Endodermal cell (in vitro differentiated cells): ENCODE results near the gene ADAM19. TPM values are rescaled to one million over a fixed set of nuclear protein-coding genes. Genes with fewer than 3 reads are reported as not detected.

ENCODE experiments used
- DNase-seq: peaks from one replicate; pipeline ENCODE4 v3.0.0-alpha.2; 2017
- H3K27ac ChIP-seq: 2 replicates; pipeline ENCODE4 v1.5.1; 2013; ENCODE audit warnings: mild to moderate bottlenecking, low read depth, low read length, moderate library complexity
- H3K27me3 ChIP-seq: 2 replicates; pipeline ENCODE4 v1.6.1; 2013; ENCODE audit warnings: mild to moderate bottlenecking, low read length, moderate library complexity; ENCODE audit not compliant: insufficient read depth, control insufficient read depth, poor library complexity, severe bottlenecking
- H3K36me3 ChIP-seq: 2 replicates; pipeline ENCODE4 v1.7.0; 2013; ENCODE audit warnings: mild to moderate bottlenecking, low read length, moderate library complexity; ENCODE audit not compliant: control insufficient read depth, insufficient read depth
- H3K4me1 ChIP-seq: one replicate; pipeline ENCODE4 v1.7.0; 2013; ENCODE audit warnings: low read length; ENCODE audit not compliant: control insufficient read depth, insufficient read depth
- H3K4me3 ChIP-seq: 2 replicates; pipeline ENCODE4 v1.5.1; 2013; ENCODE audit warnings: mild to moderate bottlenecking, low read length, moderate library complexity
- H3K9ac ChIP-seq: 2 replicates; pipeline ENCODE4 v1.6.1; 2013; ENCODE audit warnings: mild to moderate bottlenecking, low read length, moderate library complexity; ENCODE audit not compliant: poor library complexity, severe bottlenecking; ENCODE audit errors: extremely low read depth
- H3K9me3 ChIP-seq: 2 replicates; pipeline ENCODE4 v1.6.1; 2013; ENCODE audit warnings: mild to moderate bottlenecking, low read length, moderate library complexity; ENCODE audit not compliant: control insufficient read depth
- H3K27ac Mint-ChIP-seq: 2 replicates; pipeline ENCODE4 v1.8.0; 2020; ENCODE audit warnings: mixed read lengths
- H3K27me3 Mint-ChIP-seq: 2 replicates; pipeline ENCODE4 v1.8.0; 2021; ENCODE audit warnings: mild to moderate bottlenecking, mixed read lengths; ENCODE audit not compliant: insufficient read depth
- H3K36me3 Mint-ChIP-seq: 2 replicates; pipeline ENCODE4 v1.8.0; 2020; ENCODE audit warnings: low read depth, mixed read lengths
- H3K4me1 Mint-ChIP-seq: 2 replicates; pipeline ENCODE4 v1.8.0; 2020; ENCODE audit warnings: mixed read lengths
- H3K4me3 Mint-ChIP-seq: 2 replicates; pipeline ENCODE4 v1.8.0; 2020; ENCODE audit warnings: mild to moderate bottlenecking, moderate library complexity, mixed read lengths
- H3K9me3 Mint-ChIP-seq: 2 replicates; pipeline ENCODE4 v1.8.0; 2020; ENCODE audit warnings: mild to moderate bottlenecking, mixed read lengths
- WGBS, 2 experiments: methylation state at CpG; one replicate each; pipeline versions ENCODE4 v1.1.5 to v1.1.7; 2013; ENCODE audit warnings: missing lambda C conversion rate in 2 of 2, mixed read lengths in 1 of 2; ENCODE audit not compliant: insufficient coverage in 1 of 2, insufficient read length in 1 of 2; 5-methylcytosine and 5-hydroxymethylcytosine counted together
- total RNA-seq, 2 donors: library from RNA; stranded (reverse); fragmentation: NEBNext Ultra II Directional in 1 of 2; extraction: Animal tissue kit (Norgen Biotek cat#: 25700) in 1 of 2; gene quantifications; 2 replicates in 1 of 2; 3 replicates in 1 of 2; pipeline ENCODE4 v1.2.1, GENCODE V29; 2021
- TF ChIP-seq, protein P1 (sequence below): fragments of 200-600 bp; sonication (generic); conservative IDR thresholded peaks from 2 replicates; pipeline ENCODE4 v1.5.0; 2021; ENCODE audit warnings: antibody characterized with exemption, mild to moderate bottlenecking

Gene ADAM19
- total RNA-seq, 2 donors from 2014 or later: 96.1 to 119 TPM

DNA sequence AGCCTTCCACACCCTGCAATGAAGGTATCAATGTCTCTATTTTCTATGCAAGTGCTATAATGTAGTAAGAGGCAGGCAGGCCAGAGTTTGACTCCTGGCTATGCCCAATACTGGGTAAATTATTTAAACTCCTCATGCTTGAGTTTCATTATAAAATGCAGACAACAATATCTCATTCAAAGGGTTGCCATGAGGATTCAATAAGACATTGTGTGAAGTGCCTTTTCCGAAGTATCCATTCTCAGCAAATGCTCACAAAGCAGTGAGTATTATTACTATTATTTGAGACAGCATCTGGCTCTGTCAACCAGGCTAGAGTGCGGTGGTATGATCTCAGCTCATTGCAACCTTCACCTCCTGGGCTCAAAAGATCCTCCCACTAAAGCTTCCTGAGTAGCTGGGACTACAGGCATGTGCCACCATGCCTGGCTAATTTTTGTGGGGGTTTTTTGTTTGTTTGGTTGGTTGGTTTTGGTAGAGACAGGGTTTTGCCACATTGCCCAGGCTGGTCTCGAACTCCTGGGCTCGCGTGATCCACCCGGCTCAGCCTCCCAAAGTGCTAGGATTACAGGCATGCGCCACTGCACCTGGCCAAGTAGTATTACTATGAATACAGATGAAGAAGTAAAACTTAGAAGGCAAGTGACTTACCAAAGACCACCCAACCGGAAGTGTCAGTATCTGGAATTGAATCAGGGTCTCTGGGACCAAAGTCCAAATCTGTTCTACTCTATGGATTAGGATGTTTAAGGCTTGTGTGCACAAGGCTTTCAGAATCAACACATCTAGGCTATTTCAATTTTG, 18.8 kb downstream of the ADAM19 start:
- Mint-ChIP-seq H3K4me1 (peaks cover 40% of the 10 kb centered on the region), H3K36me3 (peaks cover 60% of the 10 kb centered on the region), H3K27ac (no peak overlapping the region), H3K4me3 (no peak overlapping the region), H3K9me3 (no peaks in the 10 kb centered on the region), H3K27me3 (no peaks in the 10 kb centered on the region)
- 92 to 94% methylated on average over 6 to 8 of the region's 8 CpGs for WGBS, 2 experiments
- Histone ChIP-seq H3K27ac (no peak overlapping the region), H3K4me3 (no peak overlapping the region), H3K9ac (no peak overlapping the region), H3K4me1 (peaks cover 9% of the 10 kb centered on the region), H3K27me3 (no peaks in the 10 kb centered on the region), H3K36me3 (peaks cover 90% of the 10 kb centered on the region), H3K9me3 (no peaks in the 10 kb centered on the region)
- DNase-seq: no peak
- TF ChIP-seq, protein P1, sequence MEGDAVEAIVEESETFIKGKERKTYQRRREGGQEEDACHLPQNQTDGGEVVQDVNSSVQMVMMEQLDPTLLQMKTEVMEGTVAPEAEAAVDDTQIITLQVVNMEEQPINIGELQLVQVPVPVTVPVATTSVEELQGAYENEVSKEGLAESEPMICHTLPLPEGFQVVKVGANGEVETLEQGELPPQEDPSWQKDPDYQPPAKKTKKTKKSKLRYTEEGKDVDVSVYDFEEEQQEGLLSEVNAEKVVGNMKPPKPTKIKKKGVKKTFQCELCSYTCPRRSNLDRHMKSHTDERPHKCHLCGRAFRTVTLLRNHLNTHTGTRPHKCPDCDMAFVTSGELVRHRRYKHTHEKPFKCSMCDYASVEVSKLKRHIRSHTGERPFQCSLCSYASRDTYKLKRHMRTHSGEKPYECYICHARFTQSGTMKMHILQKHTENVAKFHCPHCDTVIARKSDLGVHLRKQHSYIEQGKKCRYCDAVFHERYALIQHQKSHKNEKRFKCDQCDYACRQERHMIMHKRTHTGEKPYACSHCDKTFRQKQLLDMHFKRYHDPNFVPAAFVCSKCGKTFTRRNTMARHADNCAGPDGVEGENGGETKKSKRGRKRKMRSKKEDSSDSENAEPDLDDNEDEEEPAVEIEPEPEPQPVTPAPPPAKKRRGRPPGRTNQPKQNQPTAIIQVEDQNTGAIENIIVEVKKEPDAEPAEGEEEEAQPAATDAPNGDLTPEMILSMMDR: no peak

DNA sequence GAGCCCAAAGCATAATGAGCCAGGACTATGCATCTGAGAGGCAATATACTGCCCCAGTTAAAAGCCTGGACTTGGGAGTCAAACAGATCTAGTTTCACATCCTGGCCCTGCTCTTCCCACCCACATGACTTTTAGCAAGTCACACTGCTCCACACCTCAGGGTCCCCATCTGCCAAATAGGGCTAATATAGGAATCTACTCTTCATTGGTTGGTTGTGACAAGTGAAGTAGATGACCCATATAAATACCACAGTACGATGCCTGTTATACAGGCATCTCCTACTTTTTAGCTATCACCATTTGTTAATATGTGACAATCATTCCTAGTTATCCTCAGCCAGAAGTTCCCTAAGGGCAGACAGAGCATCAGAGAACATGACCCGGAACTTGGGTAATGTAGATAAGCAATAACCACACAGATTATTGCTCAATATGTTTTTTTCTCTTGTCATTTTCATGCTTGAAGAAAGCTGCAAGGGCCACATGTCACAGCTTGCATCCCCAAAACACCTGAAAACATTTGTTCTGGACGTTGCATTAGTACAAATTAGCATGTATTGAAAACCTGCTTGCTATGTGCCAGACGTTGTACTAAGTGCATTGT, 20.4 kb downstream of the ADAM19 start:
- H3K9me3 ChIP-seq: no peaks in the 10 kb centered on the region
- H3K27ac ChIP-seq: no peak overlapping the region
- no peaks in the 10 kb centered on the region for H3K27me3 ChIP-seq
- no peaks in the 10 kb centered on the region for H3K27me3 Mint-ChIP-seq
- peaks cover 11% of the 10 kb centered on the region for H3K4me1 ChIP-seq
- TF ChIP-seq, protein P1: no peak
- H3K36me3 ChIP-seq: peaks cover 91% of the 10 kb centered on the region
- no peak overlapping the region for H3K27ac Mint-ChIP-seq
- no peak overlapping the region for H3K4me3 Mint-ChIP-seq
- WGBS, 2 experiments: 91 to 100% methylated on average over 2 to 4 of the region's 4 CpGs
- H3K9ac ChIP-seq: no peak overlapping the region
- no peaks in the 10 kb centered on the region for H3K9me3 Mint-ChIP-seq
- peaks cover 47% of the 10 kb centered on the region for H3K4me1 Mint-ChIP-seq
- H3K36me3 Mint-ChIP-seq: peaks cover 57% of the 10 kb centered on the region
- H3K4me3 ChIP-seq: no peak overlapping the region
- DNase-seq: no peak

DNA sequence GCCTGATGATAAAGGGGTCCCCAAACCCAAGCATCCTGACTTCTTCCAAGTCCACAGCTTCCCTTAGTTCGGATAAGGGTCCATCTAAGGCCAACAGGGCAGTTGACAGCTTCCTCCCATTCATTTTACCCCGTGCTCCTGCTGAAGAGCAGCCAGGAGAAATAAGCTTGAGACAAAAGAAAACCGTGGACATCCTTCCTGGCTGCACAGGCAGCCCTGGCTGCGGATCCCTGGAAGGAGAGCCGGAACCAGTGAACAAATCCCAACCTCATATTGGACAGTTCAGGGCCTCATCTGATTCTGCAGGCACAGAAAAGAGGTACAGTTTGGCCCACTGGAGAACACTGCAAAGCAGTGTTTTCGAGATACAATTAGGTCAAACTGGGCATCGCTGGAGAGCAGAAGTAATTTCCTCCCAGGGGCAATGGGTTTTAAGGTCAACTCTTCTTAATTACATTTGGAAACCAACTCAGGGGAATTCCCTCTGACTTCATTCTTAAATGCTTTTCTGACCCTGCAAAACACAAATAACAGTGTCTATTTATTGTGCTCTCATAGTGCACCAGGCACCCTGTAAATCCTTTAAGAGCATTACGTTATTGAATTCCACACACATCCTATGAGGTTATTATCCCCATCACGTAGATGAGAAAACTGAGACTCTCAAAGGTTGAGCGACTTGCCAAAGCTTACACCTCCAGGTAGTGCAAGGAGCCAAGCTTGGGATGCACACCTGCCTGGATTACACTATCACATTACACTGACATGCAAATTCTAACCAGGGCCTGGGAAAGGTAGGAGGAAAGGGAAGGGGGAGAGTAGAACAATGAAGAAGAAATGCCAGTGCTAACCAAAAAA, 21.2 kb downstream of the ADAM19 start:
- Histone ChIP-seq H3K27me3 (no peaks in the 10 kb centered on the region), H3K27ac (no peak overlapping the region), H3K4me1 (peaks cover 17% of the 10 kb centered on the region), H3K9ac (no peak overlapping the region), H3K36me3 (peaks cover 88% of the 10 kb centered on the region), H3K4me3 (no peak overlapping the region), H3K9me3 (no peaks in the 10 kb centered on the region)
- Mint-ChIP-seq H3K4me3 (no peak overlapping the region), H3K27me3 (no peaks in the 10 kb centered on the region), H3K27ac (no peak overlapping the region), H3K36me3 (peaks cover 53% of the 10 kb centered on the region), H3K4me1 (peaks cover 51% of the 10 kb centered on the region), H3K9me3 (no peaks in the 10 kb centered on the region)
- TF ChIP-seq, protein P1: no peak
- 90 to 92% methylated on average over 9 to 10 of the region's 10 CpGs for WGBS, 2 experiments
- DNase-seq: no peak
